ENCODE data around the gene LTBP1.

The LTBP1 gene

DNA sequence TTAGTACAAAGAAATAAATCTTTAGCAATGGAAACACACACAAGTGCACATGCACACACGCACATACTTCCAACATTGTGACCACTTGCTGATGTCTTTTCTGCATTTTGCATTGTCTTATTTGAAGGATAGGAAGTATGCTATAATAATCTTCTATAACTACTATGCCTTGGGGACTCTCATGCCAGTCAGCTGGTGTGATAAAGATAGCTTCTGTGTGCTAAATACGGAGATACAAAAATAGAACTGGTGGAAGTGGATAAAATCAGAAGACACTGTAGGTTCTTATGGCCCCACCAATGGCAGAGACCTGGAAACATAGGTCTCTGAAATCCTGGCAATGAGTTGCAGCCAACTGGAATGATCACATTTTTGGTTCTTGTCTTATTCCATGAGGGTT is 498.2 kb downstream of the LTBP1 start:
- DNase-seq (ENCODE audit: low read depth in 2 of 2, low spot score in 1 of 2): no peak

DNA sequence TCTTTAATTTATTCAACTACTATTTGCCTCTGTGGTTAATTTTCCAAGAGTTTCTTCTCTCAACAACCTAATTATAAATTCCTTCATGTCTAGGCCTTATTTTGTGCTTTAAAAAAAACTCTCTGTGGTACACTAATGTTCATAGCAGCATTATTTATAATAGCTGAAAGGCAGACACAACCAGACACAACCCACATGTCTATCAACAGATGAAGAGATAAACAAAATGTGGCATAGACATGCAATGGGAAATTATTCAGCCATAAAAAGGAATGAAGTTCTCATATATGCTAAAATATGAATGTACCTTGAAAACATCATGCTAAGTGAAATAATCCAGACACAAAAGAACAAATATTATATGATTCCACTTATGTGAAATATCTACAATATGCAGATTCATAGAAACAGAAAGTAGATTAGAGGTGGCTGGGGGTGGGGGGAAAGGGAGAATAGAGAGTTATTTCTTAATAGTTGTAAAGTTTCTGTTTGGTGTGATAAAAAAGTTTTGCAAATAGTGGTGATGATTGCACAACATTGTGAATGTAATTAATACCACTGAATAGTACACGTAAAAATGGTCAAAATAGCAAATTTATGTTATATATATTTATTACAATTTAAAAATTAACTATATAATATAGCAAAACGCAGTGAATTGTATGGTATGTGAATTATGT is 501.6 kb downstream of the LTBP1 start:
- no peak for DNase-seq (ENCODE audit: low read depth in 2 of 2, low spot score in 1 of 2)
